Putamen (tissue), 1 donor: ENCODE data around the gene RAPGEF1.
A peak's percentile ranks its signal among the peaks of the same experiment; 100 is the strongest.

Experiments used
- DNase-seq: peaks from one replicate; pipeline ENCODE4 v3.0.0-alpha.2; 2016; ENCODE audit warnings: low spot score

RAPGEF1 gene

GRCh38 chr9:131704988-131705387 is 34.9 kb downstream of the RAPGEF1 start:
- no peak for DNase-seq

- peak; percentile 72 for DNase-seq
Measured at GRCh38 chr9:131704141-131704983, 35.5 kb downstream of the RAPGEF1 start.

- no peak for DNase-seq
Measured at GRCh38 chr9:131703697-131704096, 36.2 kb downstream of the RAPGEF1 start.

- DNase-seq: no peak
Measured at GRCh38 chr9:131702911-131703310, 37.0 kb downstream of the RAPGEF1 start.

GRCh38 chr9:131701789-131702337 is 38.0 kb downstream of the RAPGEF1 start:
- DNase-seq: no peak

GRCh38 chr9:131701436-131701781 is 38.5 kb downstream of the RAPGEF1 start:
- no peak for DNase-seq

GRCh38 chr9:131700765-131701435 is 39.0 kb downstream of the RAPGEF1 start:
- DNase-seq: no peak

- no peak for DNase-seq
Measured at GRCh38 chr9:131700076-131700475, 39.8 kb downstream of the RAPGEF1 start.

GRCh38 chr9:131698618-131698985 is 41.3 kb downstream of the RAPGEF1 start:
- no peak for DNase-seq

- no peak for DNase-seq
Measured at GRCh38 chr9:131697908-131698617, 41.8 kb downstream of the RAPGEF1 start.

- peak; percentile 39 for DNase-seq
Measured at GRCh38 chr9:131697097-131697496, 42.8 kb downstream of the RAPGEF1 start.

GRCh38 chr9:131695836-131696460 is 43.9 kb downstream of the RAPGEF1 start:
- DNase-seq: no peak

GRCh38 chr9:131695366-131695765 is 44.5 kb downstream of the RAPGEF1 start:
- DNase-seq: no peak

GRCh38 chr9:131693651-131694597 is 46.0 kb downstream of the RAPGEF1 start:
- DNase-seq: no peak

GRCh38 chr9:131692612-131693562 is 47.0 kb downstream of the RAPGEF1 start:
- DNase-seq: peak; percentile 45

GRCh38 chr9:131691969-131692611 is 47.8 kb downstream of the RAPGEF1 start:
- DNase-seq: no peak

- no peak for DNase-seq
Measured at GRCh38 chr9:131690941-131691573, 48.8 kb downstream of the RAPGEF1 start.

- no peak for DNase-seq
Measured at GRCh38 chr9:131690462-131690861, 49.4 kb downstream of the RAPGEF1 start.

- no peak for DNase-seq
Measured at GRCh38 chr9:131688377-131688776, 51.5 kb downstream of the RAPGEF1 start.
